C4-2B (cell line): ENCODE results near the gene ADAMTSL1.

Experiments used
- ZFX ChIP-seq: fragments of 450-650 bp; IDR thresholded peaks from 2 replicates; pipeline ENCODE4 v1.6.1; 2017
- TF ChIP-seq, protein P1 (sequence below): fragments of 450-650 bp; conservative IDR thresholded peaks from 2 replicates; pipeline ENCODE4 v1.5.1; 2017; ENCODE audit warnings: mild to moderate bottlenecking

DNA sequence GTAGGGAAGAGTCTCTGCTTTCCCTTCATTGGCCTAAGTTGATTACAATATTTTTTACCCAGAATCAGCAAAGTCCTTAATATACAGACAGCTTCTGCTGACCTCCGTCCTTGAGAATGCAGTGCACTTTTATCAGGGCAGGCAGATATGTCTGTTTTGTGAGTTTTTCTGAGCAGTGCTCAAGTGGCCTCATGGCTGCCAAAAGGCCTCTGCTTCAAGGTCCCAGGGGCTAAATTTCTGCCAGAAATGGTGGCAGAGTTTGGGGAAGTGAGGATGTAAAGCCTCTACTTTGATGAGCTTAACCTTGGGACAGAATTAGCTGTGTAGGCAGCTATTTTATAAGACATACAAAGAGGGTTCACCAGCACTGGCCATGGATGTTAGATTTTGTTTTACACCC is 275.8 kb downstream of the ADAMTSL1 start:
- TF ChIP-seq, protein P1, sequence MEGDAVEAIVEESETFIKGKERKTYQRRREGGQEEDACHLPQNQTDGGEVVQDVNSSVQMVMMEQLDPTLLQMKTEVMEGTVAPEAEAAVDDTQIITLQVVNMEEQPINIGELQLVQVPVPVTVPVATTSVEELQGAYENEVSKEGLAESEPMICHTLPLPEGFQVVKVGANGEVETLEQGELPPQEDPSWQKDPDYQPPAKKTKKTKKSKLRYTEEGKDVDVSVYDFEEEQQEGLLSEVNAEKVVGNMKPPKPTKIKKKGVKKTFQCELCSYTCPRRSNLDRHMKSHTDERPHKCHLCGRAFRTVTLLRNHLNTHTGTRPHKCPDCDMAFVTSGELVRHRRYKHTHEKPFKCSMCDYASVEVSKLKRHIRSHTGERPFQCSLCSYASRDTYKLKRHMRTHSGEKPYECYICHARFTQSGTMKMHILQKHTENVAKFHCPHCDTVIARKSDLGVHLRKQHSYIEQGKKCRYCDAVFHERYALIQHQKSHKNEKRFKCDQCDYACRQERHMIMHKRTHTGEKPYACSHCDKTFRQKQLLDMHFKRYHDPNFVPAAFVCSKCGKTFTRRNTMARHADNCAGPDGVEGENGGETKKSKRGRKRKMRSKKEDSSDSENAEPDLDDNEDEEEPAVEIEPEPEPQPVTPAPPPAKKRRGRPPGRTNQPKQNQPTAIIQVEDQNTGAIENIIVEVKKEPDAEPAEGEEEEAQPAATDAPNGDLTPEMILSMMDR = no peak
- TF ChIP-seq ZFX = no peak
